ENCODE results near the gene SIX1. TPM values are rescaled to one million over a fixed set of nuclear protein-coding genes. Genes with fewer than 3 reads are reported as not detected.

Gene SIX1
- total and polyA plus RNA-seq, 2 of the 13 experiments (the other 11 are each of a cell fraction or from before 2014, with no cell fraction given), result 1.7 to 6.5 TPM

DNA sequence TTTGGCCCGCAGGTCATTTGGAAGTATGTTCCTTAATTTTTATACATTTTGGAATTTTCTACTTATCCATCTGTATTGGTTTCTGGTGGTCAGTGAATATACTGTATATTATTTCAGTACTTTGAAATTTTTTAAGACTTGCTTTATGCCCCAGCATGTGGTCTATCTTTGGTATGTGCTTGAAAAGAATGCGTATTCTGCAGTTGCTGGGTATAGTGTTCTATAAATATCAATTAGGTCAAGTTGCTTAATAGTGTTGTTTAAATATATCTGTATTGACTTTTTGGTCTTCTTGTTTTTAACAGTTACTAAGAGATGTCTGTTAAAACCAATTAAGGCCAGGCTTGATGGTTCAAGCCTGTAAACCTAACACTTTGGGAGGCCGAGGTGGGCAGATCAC, 21.7 kb upstream of the SIX1 start:
- CTCF ChIA-PET (ENCODE audit: low intra/inter-chr PET ratio, low total read pairs), result no interaction called here

More for the DNA sequence above, 21.7 kb upstream of the SIX1 start:
- POLR2A ChIA-PET, result no interaction called here
- H3K27me3 ChIP-seq (ENCODE audit: control insufficient read depth in 1 of 2, insufficient read depth in 2 of 2, low read length in 2 of 2), result no peaks in the 10 kb centered on the region
- no peak overlapping the region for H3K4me3 ChIP-seq (replicated peaks in 1 of 3; ENCODE audit: insufficient read depth in 1 of 3, low read depth in 2 of 3, low read length in 3 of 3)
- FAIRE-seq (no peak), DNase-seq (ENCODE audit: low spot score) (no peak), ATAC-seq (no peak)
- no peak overlapping the region for H3K9ac ChIP-seq (ENCODE audit: insufficient read depth, low read depth, low read length)
- 0 out of 2 replicates have a peak, but pooled peaks cover 9% of the 10 kb centered on the region for H3K4me1 ChIP-seq (ENCODE audit: insufficient read depth, low read length)
- H3K79me2 ChIP-seq (ENCODE audit: insufficient read depth, low read length), result no peaks in the 10 kb centered on the region
- no peak for TF ChIP-seq TBX3 (IDR thresholded peaks at IDR 0.05; ENCODE audit: borderline replicate concordance)
- TF ChIP-seq, protein P1, sequence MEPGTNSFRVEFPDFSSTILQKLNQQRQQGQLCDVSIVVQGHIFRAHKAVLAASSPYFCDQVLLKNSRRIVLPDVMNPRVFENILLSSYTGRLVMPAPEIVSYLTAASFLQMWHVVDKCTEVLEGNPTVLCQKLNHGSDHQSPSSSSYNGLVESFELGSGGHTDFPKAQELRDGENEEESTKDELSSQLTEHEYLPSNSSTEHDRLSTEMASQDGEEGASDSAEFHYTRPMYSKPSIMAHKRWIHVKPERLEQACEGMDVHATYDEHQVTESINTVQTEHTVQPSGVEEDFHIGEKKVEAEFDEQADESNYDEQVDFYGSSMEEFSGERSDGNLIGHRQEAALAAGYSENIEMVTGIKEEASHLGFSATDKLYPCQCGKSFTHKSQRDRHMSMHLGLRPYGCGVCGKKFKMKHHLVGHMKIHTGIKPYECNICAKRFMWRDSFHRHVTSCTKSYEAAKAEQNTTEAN (CRISPR knock-in tag; conservative IDR thresholded peaks at IDR 0.05), result no peak
- TF ChIP-seq SAFB2 (CRISPR knock-in tag; IDR thresholded peaks at IDR 0.05; ENCODE audit: borderline replicate concordance, low read depth), result no peak
- TF ChIP-seq ZNF749 (CRISPR knock-in tag; IDR thresholded peaks at IDR 0.05; ENCODE audit: borderline replicate concordance), result no peak
- TF ChIP-seq SRY (CRISPR knock-in tag; IDR thresholded peaks at IDR 0.05), result no peak
- no peak for TF ChIP-seq ZNF777 (CRISPR knock-in tag; IDR thresholded peaks at IDR 0.05)
- TF ChIP-seq ZNF367 (CRISPR knock-in tag; IDR thresholded peaks at IDR 0.05; ENCODE audit: borderline replicate concordance), result no peak
- TF ChIP-seq BRD4 (CRISPR knock-in tag; IDR thresholded peaks at IDR 0.05), result no peak
- no peak for TF ChIP-seq NKX3-1 (CRISPR knock-in tag; IDR thresholded peaks at IDR 0.05)
- TF ChIP-seq, protein P2, sequence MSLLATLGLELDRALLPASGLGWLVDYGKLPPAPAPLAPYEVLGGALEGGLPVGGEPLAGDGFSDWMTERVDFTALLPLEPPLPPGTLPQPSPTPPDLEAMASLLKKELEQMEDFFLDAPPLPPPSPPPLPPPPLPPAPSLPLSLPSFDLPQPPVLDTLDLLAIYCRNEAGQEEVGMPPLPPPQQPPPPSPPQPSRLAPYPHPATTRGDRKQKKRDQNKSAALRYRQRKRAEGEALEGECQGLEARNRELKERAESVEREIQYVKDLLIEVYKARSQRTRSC (CRISPR knock-in tag; IDR thresholded peaks at IDR 0.05; ENCODE audit: low read depth), result no peak
- TF ChIP-seq ZNF775 (CRISPR knock-in tag; IDR thresholded peaks at IDR 0.05; ENCODE audit: borderline replicate concordance), result no peak
- TF ChIP-seq CREB1 (IDR thresholded peaks at IDR 0.05), result no peak
- no peak for TF ChIP-seq CREB1 (CRISPR knock-in tag; IDR thresholded peaks at IDR 0.05)
- TF ChIP-seq HOXA5 (CRISPR knock-in tag; IDR thresholded peaks at IDR 0.05), result no peak
- no peak for TF ChIP-seq ZNF7 (CRISPR knock-in tag; IDR thresholded peaks at IDR 0.05)
- no peak for TF ChIP-seq RFX5 (IDR thresholded peaks at IDR 0.05; ENCODE audit: low read depth, low read length)
- TF ChIP-seq ZNF772 (CRISPR knock-in tag; IDR thresholded peaks at IDR 0.05), result no peak
- no peak for TF ChIP-seq ZNF747 (CRISPR knock-in tag; IDR thresholded peaks at IDR 0.05; ENCODE audit: borderline replicate concordance)
- TF ChIP-seq, protein P3, sequence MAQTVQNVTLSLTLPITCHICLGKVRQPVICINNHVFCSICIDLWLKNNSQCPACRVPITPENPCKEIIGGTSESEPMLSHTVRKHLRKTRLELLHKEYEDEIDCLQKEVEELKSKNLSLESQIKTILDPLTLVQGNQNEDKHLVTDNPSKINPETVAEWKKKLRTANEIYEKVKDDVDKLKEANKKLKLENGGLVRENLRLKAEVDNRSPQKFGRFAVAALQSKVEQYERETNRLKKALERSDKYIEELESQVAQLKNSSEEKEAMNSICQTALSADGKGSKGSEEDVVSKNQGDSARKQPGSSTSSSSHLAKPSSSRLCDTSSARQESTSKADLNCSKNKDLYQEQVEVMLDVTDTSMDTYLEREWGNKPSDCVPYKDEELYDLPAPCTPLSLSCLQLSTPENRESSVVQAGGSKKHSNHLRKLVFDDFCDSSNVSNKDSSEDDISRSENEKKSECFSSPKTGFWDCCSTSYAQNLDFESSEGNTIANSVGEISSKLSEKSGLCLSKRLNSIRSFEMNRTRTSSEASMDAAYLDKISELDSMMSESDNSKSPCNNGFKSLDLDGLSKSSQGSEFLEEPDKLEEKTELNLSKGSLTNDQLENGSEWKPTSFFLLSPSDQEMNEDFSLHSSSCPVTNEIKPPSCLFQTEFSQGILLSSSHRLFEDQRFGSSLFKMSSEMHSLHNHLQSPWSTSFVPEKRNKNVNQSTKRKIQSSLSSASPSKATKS (CRISPR knock-in tag; IDR thresholded peaks at IDR 0.05), result no peak
- intact Hi-C loops (cut with micrococcal nuclease; ENCODE audit: unreplicated experiment) (no loop called here), in situ Hi-C loops (cut with HindIII; ENCODE audit: extremely low pct_ligation_motif_present, low pct_unique_long_range_greater_than_20kb) (no loop called here)
- no peaks in the 10 kb centered on the region for H3K36me3 ChIP-seq (replicated peaks in 1 of 2; ENCODE audit: control insufficient read depth in 1 of 2, insufficient read depth in 2 of 2, low read length in 2 of 2)
- H3K4me2 ChIP-seq (ENCODE audit: low read depth, low read length), result no peak overlapping the region
- BruUV-seq (replicated peaks), result no TSS peak
- no peak overlapping the region for H3K27ac ChIP-seq (ENCODE audit: extremely low read length, insufficient read depth, low read length)
- no peak overlapping the region for H2AFZ ChIP-seq (ENCODE audit: low read length)
- H3K9me3 ChIP-seq (ENCODE audit: low read length), result no peaks in the 10 kb centered on the region
- 39% methylated on average over 3 of the region's 3 CpGs for WGBS (ENCODE audit: low lambda C conversion rate)
- no peaks in the 10 kb centered on the region for H4K20me1 ChIP-seq (ENCODE audit: insufficient read depth, low read length)
